Measurements from ENCODE around the gene ERICH6B.

Gene ERICH6B

GRCh38 chr13:45564133-45564776 lies 51.3 kb downstream of the ERICH6B start:
- Mint-ChIP-seq H3K27ac (no peak overlapping the region), H3K27me3 (ENCODE audit: low read depth, poor library complexity) (peaks cover 10% of the 10 kb centered on the region), H3K4me1 (no peaks in the 10 kb centered on the region), H3K4me3 (no peak overlapping the region), H3K9me3 (peaks cover 17% of the 10 kb centered on the region), H3K36me3 (ENCODE audit: low read depth) (peaks cover 4% of the 10 kb centered on the region)
- no peak for DNase-seq
- TF ChIP-seq CTCF (IDR thresholded peaks at IDR 0.05), result no peak

- peaks cover 6% of the 10 kb centered on the region for H3K27me3 Mint-ChIP-seq (ENCODE audit: low read depth, poor library complexity)
- no peak for DNase-seq
- H3K27ac Mint-ChIP-seq, result no peak overlapping the region
- H3K36me3 Mint-ChIP-seq (ENCODE audit: low read depth), result no peaks in the 10 kb centered on the region
- H3K9me3 Mint-ChIP-seq, result peaks cover 18% of the 10 kb centered on the region
- TF ChIP-seq CTCF (IDR thresholded peaks at IDR 0.05), result no peak
- H3K4me1 Mint-ChIP-seq, result no peaks in the 10 kb centered on the region
- H3K4me3 Mint-ChIP-seq, result no peak overlapping the region
These were observed 60.9 kb downstream of the ERICH6B start for GRCh38 chr13:45554604-45555109.

- no peak for TF ChIP-seq CTCF (IDR thresholded peaks at IDR 0.05)
- Mint-ChIP-seq H3K4me1 (peaks cover 7% of the 10 kb centered on the region), H3K9me3 (no peaks in the 10 kb centered on the region), H3K36me3 (ENCODE audit: low read depth) (no peaks in the 10 kb centered on the region), H3K27me3 (ENCODE audit: low read depth, poor library complexity) (peaks cover 6% of the 10 kb centered on the region), H3K4me3 (no peak overlapping the region), H3K27ac (peak overlapping the region; percentile 41)
- DNase-seq, result no peak
These were observed 67.3 kb downstream of the ERICH6B start for GRCh38 chr13:45548281-45548680.

GRCh38 chr13:45546410-45546765 lies 69.2 kb downstream of the ERICH6B start:
- DNase-seq, result no peak
- Mint-ChIP-seq H3K27ac (no peak overlapping the region), H3K9me3 (no peaks in the 10 kb centered on the region), H3K36me3 (ENCODE audit: low read depth) (no peaks in the 10 kb centered on the region), H3K27me3 (ENCODE audit: low read depth, poor library complexity) (peaks cover 6% of the 10 kb centered on the region), H3K4me3 (no peak overlapping the region), H3K4me1 (peaks cover 7% of the 10 kb centered on the region)
- no peak for TF ChIP-seq CTCF (IDR thresholded peaks at IDR 0.05)

- H3K36me3 Mint-ChIP-seq (ENCODE audit: low read depth), result no peaks in the 10 kb centered on the region
- H3K9me3 Mint-ChIP-seq, result no peaks in the 10 kb centered on the region
- TF ChIP-seq CTCF (IDR thresholded peaks at IDR 0.05), result no peak
- H3K27ac Mint-ChIP-seq, result no peak overlapping the region
- peaks cover 3% of the 10 kb centered on the region for H3K27me3 Mint-ChIP-seq (ENCODE audit: low read depth, poor library complexity)
- H3K4me3 Mint-ChIP-seq, result no peak overlapping the region
- peaks cover 7% of the 10 kb centered on the region for H3K4me1 Mint-ChIP-seq
- no peak for DNase-seq
These were observed 69.7 kb downstream of the ERICH6B start for GRCh38 chr13:45545686-45546409.

Measured in nephron progenitor cell (in vitro differentiated cells).